GM12892 (cell line): ENCODE results near the gene NAALADL2.
"Not testable (repeated sequence)": the region's sequence is repeated elsewhere in the genome, so short reads cannot be mapped to it uniquely, and the experiment has no call there.

Experiments used
- DNase-seq: peaks from one replicate; pipeline ENCODE4 v3.0.0; 2011; ENCODE audit not compliant: insufficient read length
- FAIRE-seq: peaks from 2 replicates; lab custom pipeline; 2011; peaks lifted over from hg19 to GRCh38; lab: Jason Lieb, UNC
- POLR2A ChIP-seq: IDR thresholded peaks from 2 replicates; pipeline ENCODE4 v1.6.1; 2011; ENCODE audit warnings: low read depth, low read length, control low read depth
- POLR2AphosphoS5 ChIP-seq: IDR thresholded peaks from 2 replicates; pipeline ENCODE4 v1.6.1; 2011; ENCODE audit warnings: low read depth, low read length, control low read depth
- TAF1 ChIP-seq: IDR thresholded peaks from 2 replicates; pipeline ENCODE4 v1.6.1; 2011; ENCODE audit warnings: low read depth, mild to moderate bottlenecking, control low read depth, low read length, borderline replicate concordance

Gene NAALADL2

GRCh38 chr3:175260145-175260794 lies 401.1 kb downstream of the NAALADL2 start:
- no peak for TF ChIP-seq POLR2AphosphoS5
- TF ChIP-seq TAF1: no peak
- TF ChIP-seq POLR2A: no peak
- DNase-seq: no peak
- no peak for FAIRE-seq

DNA sequence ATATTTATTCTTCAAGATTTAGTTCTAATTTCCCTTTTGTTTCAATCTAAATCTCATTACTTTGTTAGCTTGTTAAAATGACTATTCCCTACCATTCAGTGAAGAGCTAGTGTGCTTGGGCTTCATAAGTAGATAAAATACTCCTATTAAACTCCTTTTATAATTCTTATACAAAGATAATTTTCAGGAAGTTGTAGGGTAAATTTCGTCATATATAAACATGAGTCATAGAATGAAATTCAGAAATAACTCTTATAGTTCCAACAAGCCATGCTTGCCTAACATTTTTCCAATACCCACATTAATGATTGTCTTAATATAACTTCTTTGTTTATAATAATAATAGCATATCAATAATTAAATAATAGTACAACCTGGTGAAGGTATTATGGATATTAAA lies 407.3 kb downstream of the NAALADL2 start:
- DNase-seq: no peak
- no peak for TF ChIP-seq TAF1
- no peak for TF ChIP-seq POLR2A
- TF ChIP-seq POLR2AphosphoS5: no peak
- no peak for FAIRE-seq

DNA sequence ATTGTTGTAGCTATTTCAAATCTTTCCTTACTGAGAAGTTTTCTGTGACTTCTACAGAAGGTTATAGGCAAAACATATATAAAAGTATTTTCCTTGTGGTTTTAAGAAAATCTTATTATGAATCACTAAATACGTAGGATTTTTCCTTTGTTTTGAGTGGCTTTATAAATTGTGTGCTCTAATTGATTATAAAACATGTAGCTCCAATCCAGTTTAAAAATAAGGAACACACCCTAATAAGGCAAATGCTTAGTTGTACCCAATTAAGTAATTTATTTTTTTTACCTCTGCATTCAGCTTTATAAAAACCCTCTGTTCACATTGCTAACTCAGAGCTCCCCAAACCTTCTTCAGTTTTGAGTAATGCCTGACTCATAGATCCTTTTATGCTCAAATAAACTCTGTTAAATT lies 408.0 kb downstream of the NAALADL2 start:
- TF ChIP-seq TAF1: no peak
- TF ChIP-seq POLR2AphosphoS5: no peak
- no peak for TF ChIP-seq POLR2A
- DNase-seq (no peak), FAIRE-seq (no peak)

GRCh38 chr3:175267561-175267960 lies 408.4 kb downstream of the NAALADL2 start:
- no peak for FAIRE-seq
- no peak for DNase-seq
- TF ChIP-seq TAF1: no peak
- no peak for TF ChIP-seq POLR2AphosphoS5
- no peak for TF ChIP-seq POLR2A

- TF ChIP-seq POLR2A: no peak
- TF ChIP-seq TAF1: no peak
- TF ChIP-seq POLR2AphosphoS5: no peak
- FAIRE-seq (no peak), DNase-seq (no peak)
These were observed 410.3 kb downstream of the NAALADL2 start for GRCh38 chr3:175269394-175269793.

GRCh38 chr3:175270198-175270837 lies 411.2 kb downstream of the NAALADL2 start:
- no peak for FAIRE-seq
- TF ChIP-seq POLR2AphosphoS5 (no peak), POLR2A (no peak), TAF1 (no peak)

DNA sequence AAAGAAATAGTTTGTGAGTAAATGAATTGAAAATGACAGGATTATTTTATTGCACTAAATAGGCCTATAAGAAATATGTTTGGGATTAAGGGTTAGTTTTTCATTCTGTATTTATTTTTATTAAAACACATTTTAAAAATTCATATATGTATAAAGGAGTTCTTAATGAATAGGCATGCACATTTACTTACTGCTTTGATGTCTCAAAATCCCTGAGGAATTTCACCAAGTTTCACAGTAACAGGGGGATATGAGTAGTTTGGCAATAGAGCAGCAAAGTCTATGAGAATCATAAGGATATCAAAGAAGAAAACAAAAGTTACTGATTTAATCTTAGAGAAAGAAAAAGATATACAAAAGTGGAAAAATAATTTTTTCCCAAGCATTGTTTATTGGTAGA lies 411.7 kb downstream of the NAALADL2 start:
- no peak for TF ChIP-seq POLR2A
- no peak for TF ChIP-seq POLR2AphosphoS5
- no peak for TF ChIP-seq TAF1
- FAIRE-seq: no peak
- DNase-seq: no peak

More at GRCh38 chr3:175270198-175270837, 411.2 kb downstream of the NAALADL2 start:
- no peak for DNase-seq

GRCh38 chr3:175271465-175271864 lies 412.3 kb downstream of the NAALADL2 start:
- not testable (repeated sequence) for FAIRE-seq, DNase-seq

- no peak for TF ChIP-seq TAF1
- TF ChIP-seq POLR2A: no peak
- TF ChIP-seq POLR2AphosphoS5: no peak
- DNase-seq (no peak), FAIRE-seq (no peak)
These were observed 413.3 kb downstream of the NAALADL2 start for GRCh38 chr3:175272392-175272791.

DNA sequence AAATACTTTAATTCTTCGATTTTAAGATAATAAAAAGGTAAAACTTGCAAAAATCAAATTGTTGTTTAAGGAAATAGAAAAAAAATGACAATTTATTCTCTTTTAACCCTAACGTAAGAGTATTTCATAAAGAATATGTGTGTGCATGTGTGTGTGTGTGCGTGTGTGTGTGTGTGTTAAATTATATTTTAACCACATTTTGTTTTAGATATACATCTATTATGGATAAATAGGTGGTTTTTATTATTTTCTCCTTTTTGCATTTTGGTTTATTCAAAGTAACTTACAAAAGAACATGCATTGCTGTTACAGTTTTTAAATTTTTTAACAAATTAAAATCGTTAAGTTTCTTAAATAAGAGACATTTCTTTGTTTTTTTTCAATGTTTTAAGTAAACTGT lies 414.4 kb downstream of the NAALADL2 start:
- no peak for DNase-seq
- TF ChIP-seq POLR2AphosphoS5 (no peak), TAF1 (no peak), POLR2A (no peak)
- no peak for FAIRE-seq

- peak; percentile 27 for FAIRE-seq
- TF ChIP-seq POLR2AphosphoS5 (peak; percentile 93), TAF1 (no peak), POLR2A (peak; percentile 90)
- DNase-seq: no peak
These were observed 414.9 kb downstream of the NAALADL2 start for GRCh38 chr3:175274056-175274455.
